Left lung (tissue), 10 donors: ENCODE results near the gene NAALADL2. TPM values are rescaled to one million over a fixed set of nuclear protein-coding genes. Genes with fewer than 3 reads are reported as not detected.
"Not testable (repeated sequence)": the region's sequence is repeated elsewhere in the genome, so short reads cannot be mapped to it uniquely, and the experiment has no call there.

Experiments used
- ATAC-seq: fragments of 200-7000 bp; cut with Tn5 transposase; one replicate; pipeline ENCODE4 v1.9.1; 2020; ENCODE audit warnings: moderate library complexity
- DNase-seq, 4 donors: peaks; one replicate each; pipeline ENCODE4 v3.0.0-alpha.2; 2013 to 2020
- H3K27ac ChIP-seq, 2 donors: fragments of 200-600 bp; sonication (generic) in 1 of 2; one replicate each; pipeline versions ENCODE4 v1.5.0 to v1.8.0; 2020 to 2021
- H3K27me3 ChIP-seq, 2 donors: fragments of 200-600 bp; sonication (generic) in 1 of 2; one replicate each; pipeline versions ENCODE4 v1.5.0 to v1.8.0; 2020 to 2021
- H3K36me3 ChIP-seq, 2 donors: fragments of 200-600 bp; sonication (generic) in 1 of 2; one replicate each; pipeline versions ENCODE4 v1.5.0 to v1.8.0; 2020 to 2021
- H3K4me1 ChIP-seq, 2 donors: fragments of 200-600 bp; one replicate each; pipeline ENCODE4 v1.8.0; 2021
- H3K4me3 ChIP-seq, 2 donors: fragments of 200-600 bp; sonication (generic) in 1 of 2; one replicate each; pipeline versions ENCODE4 v1.5.0 to v1.8.0; 2020 to 2021; ENCODE audit warnings: mild to moderate bottlenecking in 1 of 2
- H3K9me3 ChIP-seq, 2 donors: fragments of 200-600 bp; sonication (generic) in 1 of 2; one replicate each; pipeline versions ENCODE4 v1.5.0 to v1.8.0; 2020 to 2021
- CTCF ChIP-seq, 2 donors: fragments of 200-600 bp; sonication (generic) in 1 of 2; IDR thresholded peaks; one replicate each; pipeline versions ENCODE4 v1.5.0 to v1.8.0; 2021; ENCODE audit warnings: antibody characterized with exemption in 2 of 2
- intact Hi-C, 2 donors: fragments of 100-400 bp; cut with DNase I; formaldehyde crosslinking; loops; one replicate each; pipeline versions ENCODE4 v1.11.2 to v1.14.2; 2022
- polyA plus RNA-seq, 6 donors: library from polyadenylated mRNA; unstranded; fragments of 120-200 nt; gene quantifications; one replicate each; pipeline ENCODE4 v1.2.1, GENCODE V29; 2013; ENCODE audit not compliant: insufficient read length in 6 of 6
- total RNA-seq, 2 donors: library from RNA; stranded (reverse); fragmentation: NEBNext Ultra II Directional; extraction: Animal tissue kit (Norgen Biotek cat#: 25700); gene quantifications; one replicate each; pipeline ENCODE4 v1.2.1, GENCODE V29; 2021
- donor health status: DM: no; HTN: yes; CAD: no.
- donor health status: DM: no; HTN: no; CAD: no.

Gene NAALADL2
- total and polyA plus RNA-seq, 8 donors: 9.8 to 23.3 (median 17.8) TPM

- Histone ChIP-seq H3K9me3 (peaks cover 0 to 2% of the 10 kb centered on the region in 2 donors), H3K27ac (no peak overlapping the region), H3K36me3 (no peaks in the 10 kb centered on the region), H3K27me3 (no peaks in the 10 kb centered on the region), H3K4me1 (no peaks in the 10 kb centered on the region), H3K4me3 (no peak overlapping the region)
- TF ChIP-seq CTCF (IDR thresholded peaks at IDR 0.05): no peak
- ATAC-seq (no peak), DNase-seq (no peak)
- intact Hi-C loops: no loop called here
These were observed 562.8 kb downstream of the NAALADL2 start for GRCh38 chr3:175421902-175422301.

GRCh38 chr3:175422744-175423143 lies 563.6 kb downstream of the NAALADL2 start:
- no peak for ATAC-seq
- Histone ChIP-seq H3K27ac (no peak overlapping the region), H3K4me1 (no peaks in the 10 kb centered on the region), H3K27me3 (no peaks in the 10 kb centered on the region), H3K9me3 (peaks cover 0 to 2% of the 10 kb centered on the region in 2 donors), H3K4me3 (no peak overlapping the region), H3K36me3 (no peaks in the 10 kb centered on the region)
- no peak for DNase-seq
- no peak for TF ChIP-seq CTCF (IDR thresholded peaks at IDR 0.05)
- intact Hi-C loops: no loop called here

- H3K9me3 ChIP-seq, H3K27ac ChIP-seq, H3K4me1 ChIP-seq, H3K27me3 ChIP-seq, DNase-seq, H3K36me3 ChIP-seq, ATAC-seq, intact Hi-C loops, H3K4me3 ChIP-seq: not testable (repeated sequence)
These were observed 564.7 kb downstream of the NAALADL2 start for GRCh38 chr3:175423848-175424247.

GRCh38 chr3:175426805-175427204 lies 567.7 kb downstream of the NAALADL2 start:
- ATAC-seq: no peak
- Histone ChIP-seq H3K4me3 (no peak overlapping the region), H3K4me1 (no peaks in the 10 kb centered on the region), H3K27me3 (no peaks in the 10 kb centered on the region), H3K9me3 (peaks cover 0 to 2% of the 10 kb centered on the region in 2 donors), H3K27ac (no peak overlapping the region), H3K36me3 (no peaks in the 10 kb centered on the region)
- no peak for DNase-seq
- intact Hi-C loops: no loop called here
- no peak for TF ChIP-seq CTCF (IDR thresholded peaks at IDR 0.05)

- Histone ChIP-seq H3K27me3 (no peaks in the 10 kb centered on the region), H3K36me3 (no peaks in the 10 kb centered on the region), H3K4me3 (no peak overlapping the region), H3K9me3 (peaks cover 0 to 2% of the 10 kb centered on the region in 2 donors), H3K4me1 (no peaks in the 10 kb centered on the region), H3K27ac (no peak overlapping the region)
- DNase-seq (no peak), ATAC-seq (no peak)
- TF ChIP-seq CTCF (IDR thresholded peaks at IDR 0.05): no peak
- intact Hi-C loops: no loop called here
These were observed 569.3 kb downstream of the NAALADL2 start for GRCh38 chr3:175428466-175428865.

GRCh38 chr3:175430983-175431773 lies 572.0 kb downstream of the NAALADL2 start:
- no peak for ATAC-seq
- Histone ChIP-seq H3K27ac (no peak overlapping the region), H3K4me1 (no peaks in the 10 kb centered on the region), H3K4me3 (no peak overlapping the region), H3K27me3 (no peaks in the 10 kb centered on the region), H3K36me3 (no peaks in the 10 kb centered on the region), H3K9me3 (no peaks in the 10 kb centered on the region)
- no peak for TF ChIP-seq CTCF (IDR thresholded peaks at IDR 0.05)
- intact Hi-C loops: no loop called here
- DNase-seq: no peak
